Panc1 (cell line): ENCODE data around the gene ADAMTS2.

Experiments used
- CTCF ChIP-seq: fragments of 450-650 bp; IDR thresholded peaks from 2 replicates; pipeline ENCODE4 v1.5.1; 2017; ENCODE audit warnings: mild to moderate bottlenecking
- POLR2AphosphoS5 ChIP-seq: IDR thresholded peaks from 2 replicates; pipeline ENCODE4 v1.6.1; 2012; ENCODE audit warnings: mild to moderate bottlenecking, low read depth, low read length, moderate library complexity
- TCF7L2 ChIP-seq: IDR thresholded peaks from 2 replicates; pipeline ENCODE4 v1.6.1; 2011; ENCODE audit warnings: mild to moderate bottlenecking, low read depth, low read length, inconsistent platforms
- TF ChIP-seq, protein P1 (sequence below), 2 experiments: IDR thresholded peaks; 2 replicates each; pipeline ENCODE4 v1.6.1; 2011 to 2012; ENCODE audit warnings: low read depth in 2 of 2, control low read depth in 1 of 2, low read length in 1 of 2, mild to moderate bottlenecking in 1 of 2, moderate library complexity in 1 of 2; ENCODE audit not compliant: insufficient read depth in 1 of 2

DNA sequence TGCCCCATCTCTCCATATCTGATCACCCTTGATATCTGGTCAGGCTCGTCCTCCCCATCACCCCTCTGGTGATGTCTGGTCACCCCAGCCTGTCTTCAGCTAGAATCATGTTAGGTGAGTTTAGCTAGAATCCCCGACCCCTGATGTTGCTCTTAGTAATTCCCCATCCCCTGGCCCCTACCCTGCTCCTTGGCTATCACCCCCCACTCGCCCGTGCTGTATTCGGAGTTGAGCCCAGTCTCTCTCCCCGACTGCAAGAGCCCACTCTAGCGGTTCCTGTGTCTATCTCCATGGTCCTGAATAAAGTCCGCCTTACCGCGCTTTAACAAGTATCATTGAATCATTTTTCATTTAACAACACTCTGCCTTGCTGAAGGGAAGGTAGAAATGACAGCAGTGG, 33.7 kb downstream of the ADAMTS2 start:
- TF ChIP-seq CTCF (no peak), POLR2AphosphoS5 (no peak), TCF7L2 (no peak)
- TF ChIP-seq, protein P1, sequence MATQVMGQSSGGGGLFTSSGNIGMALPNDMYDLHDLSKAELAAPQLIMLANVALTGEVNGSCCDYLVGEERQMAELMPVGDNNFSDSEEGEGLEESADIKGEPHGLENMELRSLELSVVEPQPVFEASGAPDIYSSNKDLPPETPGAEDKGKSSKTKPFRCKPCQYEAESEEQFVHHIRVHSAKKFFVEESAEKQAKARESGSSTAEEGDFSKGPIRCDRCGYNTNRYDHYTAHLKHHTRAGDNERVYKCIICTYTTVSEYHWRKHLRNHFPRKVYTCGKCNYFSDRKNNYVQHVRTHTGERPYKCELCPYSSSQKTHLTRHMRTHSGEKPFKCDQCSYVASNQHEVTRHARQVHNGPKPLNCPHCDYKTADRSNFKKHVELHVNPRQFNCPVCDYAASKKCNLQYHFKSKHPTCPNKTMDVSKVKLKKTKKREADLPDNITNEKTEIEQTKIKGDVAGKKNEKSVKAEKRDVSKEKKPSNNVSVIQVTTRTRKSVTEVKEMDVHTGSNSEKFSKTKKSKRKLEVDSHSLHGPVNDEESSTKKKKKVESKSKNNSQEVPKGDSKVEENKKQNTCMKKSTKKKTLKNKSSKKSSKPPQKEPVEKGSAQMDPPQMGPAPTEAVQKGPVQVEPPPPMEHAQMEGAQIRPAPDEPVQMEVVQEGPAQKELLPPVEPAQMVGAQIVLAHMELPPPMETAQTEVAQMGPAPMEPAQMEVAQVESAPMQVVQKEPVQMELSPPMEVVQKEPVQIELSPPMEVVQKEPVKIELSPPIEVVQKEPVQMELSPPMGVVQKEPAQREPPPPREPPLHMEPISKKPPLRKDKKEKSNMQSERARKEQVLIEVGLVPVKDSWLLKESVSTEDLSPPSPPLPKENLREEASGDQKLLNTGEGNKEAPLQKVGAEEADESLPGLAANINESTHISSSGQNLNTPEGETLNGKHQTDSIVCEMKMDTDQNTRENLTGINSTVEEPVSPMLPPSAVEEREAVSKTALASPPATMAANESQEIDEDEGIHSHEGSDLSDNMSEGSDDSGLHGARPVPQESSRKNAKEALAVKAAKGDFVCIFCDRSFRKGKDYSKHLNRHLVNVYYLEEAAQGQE (IDR thresholded peaks at IDR 0.05; ENCODE audit: insufficient read depth in 1 of 2, low read depth in 2 of 2, low read length in 1 of 2), result no peak
